Superior temporal gyrus (tissue), 1 donor: ENCODE results near the gene MEGF8.
A peak's percentile ranks its signal among the peaks of the same experiment; 100 is the strongest.
"Not testable (repeated sequence)": the region's sequence is repeated elsewhere in the genome, so short reads cannot be mapped to it uniquely, and the experiment has no call there.

ENCODE experiments used
- DNase-seq: peaks from one replicate; pipeline ENCODE4 v3.0.0-alpha.2; 2016; ENCODE audit errors: extremely low spot score

Gene MEGF8

DNA sequence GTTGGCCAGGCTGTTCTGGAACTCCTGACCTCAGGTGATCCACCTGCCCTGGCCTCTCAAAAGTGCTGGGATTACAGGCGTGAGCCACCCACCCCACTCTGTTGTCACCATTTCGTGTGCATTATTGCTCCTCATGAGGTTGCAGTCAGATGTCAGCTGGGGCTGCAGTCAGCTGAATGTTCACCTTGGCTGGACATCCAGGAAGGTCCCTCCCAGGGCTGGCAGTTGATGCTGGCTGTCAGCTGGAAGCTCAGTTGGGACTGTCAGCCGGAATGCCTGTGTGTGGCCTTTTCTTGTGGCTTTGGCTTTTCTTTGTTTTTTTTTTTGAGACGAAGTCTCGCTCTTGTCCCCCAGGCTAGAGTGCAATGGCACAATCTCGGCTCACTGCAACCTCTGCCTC lies 6.6 kb downstream of the MEGF8 start:
- no peak for DNase-seq

- DNase-seq = no peak
Observed at GRCh38 chr19:42333018-42333417, 7.6 kb downstream of the MEGF8 start.

GRCh38 chr19:42333975-42334696 lies 8.7 kb downstream of the MEGF8 start:
- DNase-seq = no peak

DNA sequence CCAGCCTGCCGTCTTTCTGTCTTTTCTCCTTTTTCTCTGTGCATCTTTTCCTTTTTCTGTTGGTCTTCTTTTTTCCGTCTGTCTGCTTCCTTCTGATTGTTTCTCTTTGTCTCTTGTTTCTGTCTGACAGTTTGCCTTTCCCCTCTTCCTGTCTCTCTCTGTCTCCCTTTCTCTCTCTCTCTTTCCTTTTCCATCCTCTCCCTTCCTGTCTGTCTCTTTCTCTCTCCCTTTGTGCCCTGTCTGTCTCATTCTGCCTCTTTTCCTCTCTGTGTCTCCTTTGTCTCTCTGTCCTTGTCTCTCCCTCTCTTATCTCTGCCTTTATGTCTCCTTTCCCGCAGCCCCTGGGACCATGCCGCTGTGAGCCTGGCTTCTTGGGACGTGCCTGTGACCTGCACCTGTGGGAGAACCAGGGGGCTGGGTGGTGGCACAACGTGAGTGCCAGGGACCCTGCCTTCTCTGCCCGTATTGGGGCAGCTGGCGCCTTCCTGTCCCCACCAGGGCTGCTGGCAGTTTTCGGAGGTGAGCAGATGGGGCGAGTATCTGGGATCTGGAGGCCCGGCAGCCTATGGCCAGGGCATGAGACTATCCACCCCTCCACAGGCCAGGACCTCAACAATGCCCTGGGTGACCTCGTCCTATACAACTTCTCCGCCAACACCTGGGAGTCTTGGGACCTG lies 9.4 kb downstream of the MEGF8 start:
- DNase-seq = no peak

GRCh38 chr19:42335374-42335936 lies 10.0 kb downstream of the MEGF8 start:
- DNase-seq = no peak

GRCh38 chr19:42335971-42336370 lies 10.5 kb downstream of the MEGF8 start:
- DNase-seq = no peak

- DNase-seq = not testable (repeated sequence)
Observed at GRCh38 chr19:42339126-42339860, 13.9 kb downstream of the MEGF8 start.

GRCh38 chr19:42339922-42340321 lies 14.5 kb downstream of the MEGF8 start:
- DNase-seq = not testable (repeated sequence)

GRCh38 chr19:42343344-42344110 lies 18.1 kb downstream of the MEGF8 start:
- DNase-seq = no peak

GRCh38 chr19:42344336-42344893 lies 19.0 kb downstream of the MEGF8 start:
- no peak for DNase-seq

- DNase-seq = no peak
Observed at GRCh38 chr19:42345191-42345812, 19.9 kb downstream of the MEGF8 start.

GRCh38 chr19:42348211-42348610 lies 22.8 kb downstream of the MEGF8 start:
- DNase-seq = no peak

DNA sequence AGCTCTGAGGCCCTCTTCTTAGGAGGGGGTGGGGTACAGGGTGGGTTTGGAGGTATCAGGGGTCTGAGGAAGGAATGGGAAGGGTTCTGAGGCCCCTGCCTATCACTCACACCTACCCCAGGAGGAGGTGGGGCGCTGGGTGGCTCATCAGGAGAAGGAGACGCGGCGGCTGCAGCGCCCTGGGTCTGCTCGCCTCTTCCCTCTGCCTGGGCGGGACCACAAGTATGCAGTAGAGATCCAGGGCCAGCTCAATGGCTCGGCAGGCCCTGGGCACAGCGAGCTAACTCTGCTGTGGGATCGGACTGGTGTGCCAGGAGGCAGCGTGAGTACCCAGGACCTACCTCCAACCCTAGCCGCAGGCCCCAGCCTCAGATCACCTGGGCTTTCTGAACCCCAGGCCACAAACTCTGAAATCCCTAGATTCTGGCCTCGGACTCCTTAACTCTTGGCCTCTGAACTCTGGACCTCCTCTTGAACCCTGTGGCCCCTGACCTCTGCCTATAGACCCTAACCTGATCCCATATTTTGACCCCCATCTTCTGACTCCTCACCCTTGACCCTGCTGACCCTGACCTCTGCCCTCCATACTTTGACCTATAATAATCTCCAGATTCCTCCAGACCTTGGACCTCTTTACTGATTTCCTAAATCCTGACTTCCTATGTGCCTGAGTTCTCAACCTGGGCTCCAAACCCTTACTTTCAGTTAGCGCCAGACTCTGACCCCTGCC lies 24.1 kb downstream of the MEGF8 start:
- no peak for DNase-seq

DNA sequence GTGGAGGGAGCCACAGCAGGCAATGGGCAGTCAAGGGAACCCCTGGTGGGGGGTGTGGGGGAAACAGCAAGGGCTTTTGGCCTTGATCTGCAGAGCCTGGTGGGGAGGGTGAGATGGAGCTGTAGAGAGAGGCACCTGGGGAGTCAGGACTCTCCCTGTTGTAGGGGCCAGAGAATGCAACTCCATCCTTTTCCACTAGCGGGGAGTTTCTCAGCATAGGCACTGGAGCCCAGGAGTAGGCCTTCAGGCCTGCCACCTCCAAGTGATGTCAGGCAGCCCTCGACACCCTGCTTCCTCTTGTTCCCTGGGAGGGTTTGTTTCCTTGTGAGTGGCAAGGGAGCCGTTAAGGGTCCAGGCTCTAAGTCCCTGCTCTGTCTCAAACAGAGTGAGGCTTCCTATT lies 25.0 kb downstream of the MEGF8 start:
- DNase-seq = no peak

- DNase-seq = no peak
Observed at GRCh38 chr19:42351079-42351735, 25.8 kb downstream of the MEGF8 start.

DNA sequence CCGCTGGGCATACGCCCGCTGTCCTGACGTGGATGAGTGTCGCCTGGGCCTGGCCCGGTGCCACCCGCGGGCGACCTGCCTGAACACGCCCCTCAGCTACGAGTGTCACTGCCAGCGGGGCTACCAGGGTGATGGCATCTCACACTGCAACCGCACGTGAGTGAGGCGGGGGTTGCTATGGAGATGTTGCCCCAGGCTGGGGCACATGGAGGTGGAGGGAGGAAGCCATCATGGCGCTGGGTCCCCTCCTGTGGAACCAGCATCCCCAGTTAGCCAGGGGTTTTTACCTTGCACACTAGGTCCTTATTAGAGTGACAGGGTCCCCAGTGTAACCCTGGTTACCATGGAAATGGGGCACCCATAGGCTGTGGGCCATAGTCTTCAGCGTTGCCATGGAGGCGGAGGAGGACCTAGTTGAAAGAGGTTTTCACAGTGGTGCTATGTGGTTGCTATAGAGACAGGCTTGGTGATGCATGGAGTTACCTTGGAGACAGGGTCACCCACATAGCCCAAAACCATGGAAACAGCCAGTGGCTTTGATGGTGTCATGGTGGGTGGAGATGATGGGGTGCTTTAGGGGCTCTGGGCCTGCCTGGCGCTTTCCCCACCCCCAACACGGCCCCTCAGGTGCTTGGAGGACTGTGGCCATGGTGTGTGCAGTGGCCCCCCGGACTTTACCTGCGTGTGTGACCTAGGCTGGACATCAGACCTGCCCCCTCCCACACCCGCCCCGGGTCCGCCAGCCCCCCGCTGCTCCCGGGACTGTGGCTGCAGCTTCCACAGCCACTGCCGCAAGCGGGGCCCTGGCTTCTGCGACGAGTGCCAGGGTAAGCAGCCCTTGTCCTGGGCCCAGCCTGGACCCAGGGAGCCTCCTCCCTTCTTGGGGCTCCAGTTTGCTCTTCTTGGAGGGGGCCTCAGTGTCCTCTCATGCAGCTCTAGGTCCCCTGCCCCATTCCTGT lies 27.1 kb downstream of the MEGF8 start:
- DNase-seq = peak; percentile 79

DNA sequence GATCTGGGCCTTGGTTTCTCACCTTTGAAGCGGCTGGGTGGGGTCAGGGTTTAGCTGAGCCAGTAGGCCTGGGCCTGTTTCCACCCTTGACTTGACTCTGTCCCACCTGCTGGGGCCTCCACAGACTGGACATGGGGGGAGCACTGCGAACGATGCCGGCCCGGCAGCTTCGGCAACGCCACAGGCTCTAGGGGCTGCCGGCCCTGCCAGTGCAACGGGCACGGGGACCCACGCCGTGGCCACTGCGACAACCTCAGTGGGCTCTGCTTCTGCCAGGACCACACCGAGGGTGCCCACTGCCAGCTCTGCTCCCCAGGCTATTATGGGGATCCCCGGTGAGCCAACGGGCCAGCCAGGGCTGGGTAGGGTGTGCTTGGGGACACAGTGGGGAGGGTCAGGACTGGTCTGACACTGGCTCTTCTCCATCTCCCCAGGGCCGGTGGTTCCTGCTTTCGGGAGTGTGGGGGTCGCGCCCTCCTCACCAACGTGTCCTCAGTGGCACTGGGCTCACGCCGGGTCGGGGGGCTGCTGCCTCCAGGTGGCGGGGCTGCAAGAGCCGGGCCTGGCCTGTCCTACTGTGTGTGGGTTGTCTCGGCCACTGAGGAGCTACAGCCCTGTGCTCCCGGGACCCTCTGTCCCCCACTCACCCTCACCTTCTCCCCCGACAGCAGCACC lies 28.0 kb downstream of the MEGF8 start:
- no peak for DNase-seq

DNA sequence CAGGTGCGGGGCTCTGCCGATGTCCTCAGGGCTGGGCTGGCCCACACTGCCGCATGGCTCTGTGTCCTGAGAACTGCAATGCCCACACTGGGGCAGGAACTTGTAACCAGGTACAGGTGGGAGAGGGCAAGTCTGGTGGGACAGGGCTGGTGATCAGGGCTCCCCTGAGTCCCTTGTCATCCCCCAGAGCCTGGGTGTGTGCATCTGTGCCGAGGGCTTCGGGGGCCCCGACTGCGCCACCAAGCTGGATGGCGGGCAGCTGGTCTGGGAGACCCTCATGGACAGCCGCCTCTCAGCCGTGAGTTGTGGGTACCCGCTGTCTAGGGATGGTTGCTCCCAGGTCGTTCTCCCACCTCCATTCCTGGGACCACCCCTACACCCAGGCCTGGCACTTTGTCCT lies 30.5 kb downstream of the MEGF8 start:
- no peak for DNase-seq
